Measurements from ENCODE around the gene BRWD1.
"Not testable (repeated sequence)": the region's sequence is repeated elsewhere in the genome, so short reads cannot be mapped to it uniquely, and the experiment has no call there.

The BRWD1 gene

DNA sequence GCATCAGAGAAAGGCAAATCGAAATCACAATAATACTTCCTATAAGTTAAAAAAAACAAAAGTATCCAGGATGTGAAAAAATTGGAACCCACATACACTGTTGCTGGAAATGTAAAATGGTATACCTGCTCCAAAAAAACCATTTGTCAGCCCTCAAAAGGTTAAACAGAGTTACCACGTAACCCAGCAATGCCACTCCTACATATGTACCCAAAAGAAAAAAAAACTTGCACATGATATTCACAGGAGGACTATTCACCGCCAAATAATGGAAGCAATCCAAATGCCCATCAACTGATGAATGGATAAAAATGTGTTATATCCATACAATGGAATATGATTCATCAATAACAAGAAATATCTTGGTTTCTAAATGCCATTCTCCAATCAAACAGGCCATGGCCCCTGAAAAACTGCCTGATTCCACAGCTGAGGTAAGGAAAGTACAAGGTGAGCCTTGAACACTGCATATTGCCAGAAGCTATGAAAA is 91.4 kb downstream of the BRWD1 start:
- H3K18ac ChIP-seq (ENCODE audit: low read length) = no peak overlapping the region
- no peak overlapping the region for H2BK120ac ChIP-seq (ENCODE audit: low read depth, low read length)
- H2AK5ac ChIP-seq (ENCODE audit: low read depth, low read length) = no peak overlapping the region
- no peak for DNase-seq (ENCODE audit: low spot score)
- no peak overlapping the region for H3K9ac ChIP-seq (ENCODE audit: low read depth, low read length, poor library complexity)
- no peaks in the 10 kb centered on the region for H3K79me1 ChIP-seq (ENCODE audit: low read depth, low read length)
- H3K4ac ChIP-seq (ENCODE audit: low read length) = no peak overlapping the region
- peaks cover 10 to 99% of the 10 kb centered on the region in 2 donors for H3K36me3 ChIP-seq (replicated peaks in 1 of 2; ENCODE audit: control insufficient read depth in 2 of 2, insufficient read depth in 2 of 2, low read length in 2 of 2)
- no peaks in the 10 kb centered on the region for H3K4me1 ChIP-seq (ENCODE audit: control insufficient read depth in 2 of 2, insufficient read depth in 1 of 2, low read depth in 1 of 2, low read length in 2 of 2)
- no peak overlapping the region for H3K23ac ChIP-seq (ENCODE audit: low read depth, low read length, poor library complexity)
- H3K27ac ChIP-seq (replicated peaks; ENCODE audit: low read length) = no peak overlapping the region
- no peak overlapping the region for H3K14ac ChIP-seq (ENCODE audit: low read length)
- no CpG with 5 or more reads among the region's 3 CpGs for WGBS, 2 donors (ENCODE audit: extremely low coverage in 2 of 2, insufficient read length in 2 of 2, insufficient replicate concordance in 1 of 2)
- no peak overlapping the region for H3K4me2 ChIP-seq (ENCODE audit: insufficient read depth, low read length, poor library complexity, severe bottlenecking)
- no peak overlapping the region for H2BK5ac ChIP-seq (ENCODE audit: low read length)
- no peak overlapping the region for H4K91ac ChIP-seq (ENCODE audit: low read depth, low read length, poor library complexity)
- H3K4me3 ChIP-seq (ENCODE audit: low read length in 2 of 2) = no peak overlapping the region
- no peak overlapping the region for H2BK12ac ChIP-seq (ENCODE audit: low read length)
- H2BK15ac ChIP-seq (ENCODE audit: low read length) = no peak overlapping the region
- H3K27me3 ChIP-seq (ENCODE audit: control insufficient read depth in 3 of 3, insufficient read depth in 3 of 3, low read depth in 1 of 3, low read length in 3 of 3) = no peaks in the 10 kb centered on the region
- H2AFZ ChIP-seq (ENCODE audit: low read length) = no peak overlapping the region
- H4K8ac ChIP-seq (ENCODE audit: low read depth, low read length) = no peak overlapping the region
- H3K9me3 ChIP-seq (replicated peaks in 1 of 2; ENCODE audit: control insufficient read depth in 2 of 2, insufficient read depth in 1 of 2, low read depth in 1 of 2, low read length in 2 of 2) = no peaks in the 10 kb centered on the region

DNA sequence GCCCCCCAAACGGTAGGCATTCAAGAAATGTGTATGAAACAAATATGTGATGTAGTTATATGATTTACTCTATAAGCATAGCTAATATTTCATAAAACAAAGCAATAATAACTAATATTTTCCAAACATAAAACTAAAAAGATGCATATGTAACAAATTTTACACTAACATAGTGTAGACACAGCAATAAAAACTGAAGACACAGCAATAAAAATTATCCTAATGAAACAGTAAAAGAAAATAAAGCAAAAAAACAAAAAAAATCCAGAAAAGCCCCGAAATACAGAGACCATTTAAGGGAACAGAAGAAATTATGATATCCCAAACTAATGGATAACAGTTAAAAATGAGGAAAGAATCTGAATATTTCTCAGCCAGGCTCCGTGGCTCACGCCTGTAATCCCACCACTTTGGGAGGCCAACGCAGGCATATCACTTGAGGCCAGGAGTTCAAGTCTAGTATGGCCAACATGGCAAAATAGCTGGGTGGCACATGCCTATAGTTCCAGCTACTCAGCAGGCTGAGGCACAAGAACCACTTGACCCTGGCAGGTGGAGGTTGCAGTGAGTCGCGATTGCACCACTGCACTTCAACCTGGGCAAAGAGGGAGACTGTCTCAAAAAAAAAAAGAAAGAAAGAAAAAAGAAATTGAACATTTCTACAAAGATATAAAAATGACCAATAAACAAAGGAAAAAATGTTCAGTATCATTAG is 92.0 kb downstream of the BRWD1 start:
- Histone ChIP-seq H3K18ac (ENCODE audit: low read length) (no peak overlapping the region), H4K91ac (ENCODE audit: low read depth, low read length, poor library complexity) (no peak overlapping the region), H4K8ac (ENCODE audit: low read depth, low read length) (no peak overlapping the region), H3K79me1 (ENCODE audit: low read depth, low read length) (no peaks in the 10 kb centered on the region), H2BK15ac (ENCODE audit: low read length) (no peak overlapping the region), H3K27ac (replicated peaks; ENCODE audit: low read length) (no peak overlapping the region), H2BK12ac (ENCODE audit: low read length) (no peak overlapping the region), H2BK5ac (ENCODE audit: low read length) (no peak overlapping the region), H2AK5ac (ENCODE audit: low read depth, low read length) (no peak overlapping the region), H2BK120ac (ENCODE audit: low read depth, low read length) (no peak overlapping the region), H2AFZ (ENCODE audit: low read length) (no peak overlapping the region), H3K4me1 (ENCODE audit: control insufficient read depth in 2 of 2, insufficient read depth in 1 of 2, low read depth in 1 of 2, low read length in 2 of 2) (no peaks in the 10 kb centered on the region), H3K4me3 (ENCODE audit: low read length in 2 of 2) (no peak overlapping the region), H3K9ac (ENCODE audit: low read depth, low read length, poor library complexity) (no peak overlapping the region), H3K9me3 (replicated peaks in 1 of 2; ENCODE audit: control insufficient read depth in 2 of 2, insufficient read depth in 1 of 2, low read depth in 1 of 2, low read length in 2 of 2) (no peaks in the 10 kb centered on the region), H3K14ac (ENCODE audit: low read length) (no peak overlapping the region), H3K4me2 (ENCODE audit: insufficient read depth, low read length, poor library complexity, severe bottlenecking) (no peak overlapping the region), H3K23ac (ENCODE audit: low read depth, low read length, poor library complexity) (no peak overlapping the region), H3K36me3 (replicated peaks in 1 of 2; ENCODE audit: control insufficient read depth in 2 of 2, insufficient read depth in 2 of 2, low read length in 2 of 2) (peaks cover 10 to 98% of the 10 kb centered on the region in 2 donors), H3K4ac (ENCODE audit: low read length) (no peak overlapping the region), H3K27me3 (ENCODE audit: control insufficient read depth in 3 of 3, insufficient read depth in 3 of 3, low read depth in 1 of 3, low read length in 3 of 3) (no peaks in the 10 kb centered on the region)
- DNase-seq (ENCODE audit: low spot score) = no peak
- WGBS, 2 donors (ENCODE audit: extremely low coverage in 2 of 2, insufficient read length in 2 of 2, insufficient replicate concordance in 1 of 2) = no CpG with 5 or more reads among the region's 7 CpGs

DNA sequence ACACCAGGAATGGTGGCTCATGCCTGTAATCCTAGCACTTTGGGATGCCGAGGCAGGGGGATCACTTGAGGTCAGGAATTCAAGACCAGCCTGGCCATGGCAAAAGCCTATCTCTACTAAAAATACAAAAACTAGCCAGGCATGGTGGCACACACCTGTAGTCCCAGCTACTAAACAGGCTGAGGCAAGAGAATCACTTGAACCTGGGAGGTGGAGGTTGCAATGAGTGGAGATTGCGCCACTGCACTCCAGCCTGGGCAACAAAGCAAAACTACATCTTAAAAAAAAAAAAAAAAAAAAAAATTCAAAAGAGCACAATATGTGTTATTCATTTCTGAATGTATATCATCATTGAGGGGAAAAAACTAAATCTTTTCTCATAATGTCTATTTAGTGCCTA is 92.6 kb downstream of the BRWD1 start:
- H2AFZ ChIP-seq (ENCODE audit: low read length); H3K27me3 ChIP-seq (ENCODE audit: control insufficient read depth in 3 of 3, insufficient read depth in 3 of 3, low read depth in 1 of 3, low read length in 3 of 3); H2AK5ac ChIP-seq (ENCODE audit: low read depth, low read length); H3K18ac ChIP-seq (ENCODE audit: low read length); H2BK12ac ChIP-seq (ENCODE audit: low read length); H2BK5ac ChIP-seq (ENCODE audit: low read length); H3K9ac ChIP-seq (ENCODE audit: low read depth, low read length, poor library complexity); H4K8ac ChIP-seq (ENCODE audit: low read depth, low read length); H3K9me3 ChIP-seq (replicated peaks in 1 of 2; ENCODE audit: control insufficient read depth in 2 of 2, insufficient read depth in 1 of 2, low read depth in 1 of 2, low read length in 2 of 2); H3K4me3 ChIP-seq (ENCODE audit: low read length in 2 of 2); H2BK15ac ChIP-seq (ENCODE audit: low read length); DNase-seq (ENCODE audit: low spot score); H2BK120ac ChIP-seq (ENCODE audit: low read depth, low read length); H4K91ac ChIP-seq (ENCODE audit: low read depth, low read length, poor library complexity); H3K23ac ChIP-seq (ENCODE audit: low read depth, low read length, poor library complexity); H3K79me1 ChIP-seq (ENCODE audit: low read depth, low read length); H3K4me1 ChIP-seq (ENCODE audit: control insufficient read depth in 2 of 2, insufficient read depth in 1 of 2, low read depth in 1 of 2, low read length in 2 of 2); H3K4ac ChIP-seq (ENCODE audit: low read length); H3K14ac ChIP-seq (ENCODE audit: low read length); H3K4me2 ChIP-seq (ENCODE audit: insufficient read depth, low read length, poor library complexity, severe bottlenecking); H3K27ac ChIP-seq (replicated peaks; ENCODE audit: low read length): not testable (repeated sequence)
- peaks cover 10 to 98% of the 10 kb centered on the region in 2 donors for H3K36me3 ChIP-seq (replicated peaks in 1 of 2; ENCODE audit: control insufficient read depth in 2 of 2, insufficient read depth in 2 of 2, low read length in 2 of 2)
- WGBS, 2 donors (ENCODE audit: extremely low coverage in 2 of 2, insufficient read length in 2 of 2, insufficient replicate concordance in 1 of 2) = no CpG with 5 or more reads among the region's 2 CpGs

DNA sequence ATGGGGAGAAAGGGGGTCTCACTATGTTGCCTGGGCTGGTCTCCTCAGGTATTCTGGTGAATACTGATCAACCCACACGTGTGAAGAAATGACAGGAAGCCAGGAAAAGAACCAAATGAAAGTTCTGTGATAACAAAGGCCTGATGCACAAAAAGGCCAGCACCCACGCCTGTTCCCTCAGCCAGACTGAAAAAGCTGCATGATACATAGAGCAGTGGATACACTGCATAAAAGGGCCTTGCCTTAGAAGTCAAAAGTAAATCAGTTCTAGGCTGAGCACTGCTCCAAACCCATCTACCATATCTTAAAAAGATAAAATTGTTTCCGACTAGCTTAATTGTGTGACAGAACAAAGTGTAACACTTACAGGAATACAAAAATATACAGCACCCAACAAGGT is 93.3 kb downstream of the BRWD1 start:
- Histone ChIP-seq H3K14ac (ENCODE audit: low read length) (no peak overlapping the region), H2BK15ac (ENCODE audit: low read length) (no peak overlapping the region), H3K4me2 (ENCODE audit: insufficient read depth, low read length, poor library complexity, severe bottlenecking) (no peak overlapping the region), H2BK5ac (ENCODE audit: low read length) (no peak overlapping the region), H3K79me1 (ENCODE audit: low read depth, low read length) (no peaks in the 10 kb centered on the region), H2AFZ (ENCODE audit: low read length) (no peak overlapping the region), H2AK5ac (ENCODE audit: low read depth, low read length) (no peak overlapping the region), H3K4me3 (ENCODE audit: low read length in 2 of 2) (no peak overlapping the region), H3K9me3 (replicated peaks in 1 of 2; ENCODE audit: control insufficient read depth in 2 of 2, insufficient read depth in 1 of 2, low read depth in 1 of 2, low read length in 2 of 2) (no peaks in the 10 kb centered on the region), H3K18ac (ENCODE audit: low read length) (no peak overlapping the region), H2BK120ac (ENCODE audit: low read depth, low read length) (no peak overlapping the region), H4K8ac (ENCODE audit: low read depth, low read length) (no peak overlapping the region), H3K36me3 (replicated peaks in 1 of 2; ENCODE audit: control insufficient read depth in 2 of 2, insufficient read depth in 2 of 2, low read length in 2 of 2) (peaks cover 10 to 99% of the 10 kb centered on the region in 2 donors), H2BK12ac (ENCODE audit: low read length) (no peak overlapping the region), H3K27me3 (ENCODE audit: control insufficient read depth in 3 of 3, insufficient read depth in 3 of 3, low read depth in 1 of 3, low read length in 3 of 3) (no peaks in the 10 kb centered on the region), H3K27ac (replicated peaks; ENCODE audit: low read length) (no peak overlapping the region), H3K4ac (ENCODE audit: low read length) (no peak overlapping the region), H4K91ac (ENCODE audit: low read depth, low read length, poor library complexity) (no peak overlapping the region), H3K23ac (ENCODE audit: low read depth, low read length, poor library complexity) (no peak overlapping the region), H3K4me1 (ENCODE audit: control insufficient read depth in 2 of 2, insufficient read depth in 1 of 2, low read depth in 1 of 2, low read length in 2 of 2) (no peaks in the 10 kb centered on the region), H3K9ac (ENCODE audit: low read depth, low read length, poor library complexity) (no peak overlapping the region)
- whole genome bisulfite sequencing, 2 donors (ENCODE audit: extremely low coverage in 2 of 2, insufficient read length in 2 of 2, insufficient replicate concordance in 1 of 2) = no CpG with 5 or more reads among the region's 3 CpGs
- no peak for DNase-seq (ENCODE audit: low spot score)
